ENCODE data around the gene SLC5A11.

Gene SLC5A11

GRCh38 chr16:24939738-24940137 lies 94.0 kb downstream of the SLC5A11 start:
- no peaks in the 10 kb centered on the region for H3K9me3 ChIP-seq (ENCODE audit: control extremely low read depth in 1 of 5, control insufficient read depth in 4 of 5, insufficient read depth in 2 of 5, low read depth in 1 of 5, low read length in 4 of 5)
- WGBS (ENCODE audit: insufficient coverage): 100% methylated on average over 2 of the region's 2 CpGs
- ChIA-PET CTCF (no interaction called here), POLR2A (no interaction called here)
- H3K27me3 ChIP-seq (replicated peaks in 2 of 5; ENCODE audit: control insufficient read depth in 4 of 5, insufficient read depth in 5 of 5, low read length in 4 of 5): no peaks in the 10 kb centered on the region
- H3K27ac ChIP-seq (ENCODE audit: insufficient read depth in 1 of 2, low read depth in 1 of 2, low read length in 2 of 2, poor library complexity in 1 of 2, severe bottlenecking in 2 of 2): no peak overlapping the region
- no peak overlapping the region for H3K4me3 ChIP-seq (ENCODE audit: control insufficient read depth in 1 of 7, extremely low read depth in 1 of 7, insufficient read depth in 4 of 7, low read depth in 2 of 7, low read length in 6 of 7)
- H3K4me1 ChIP-seq (ENCODE audit: control extremely low read depth in 1 of 4, control insufficient read depth in 4 of 4, insufficient read depth in 4 of 4, low read length in 3 of 4): no peaks in the 10 kb centered on the region
- no peak for DNase-seq
- H3K36me3 ChIP-seq (ENCODE audit: control insufficient read depth in 4 of 4, insufficient read depth in 4 of 4, low read length in 3 of 4): peaks cover 33 to 75% (median 58%) of the 10 kb centered on the region in 4 experiments

GRCh38 chr16:24943471-24943870 lies 97.7 kb downstream of the SLC5A11 start:
- DNase-seq: no peak
- no peaks in the 10 kb centered on the region for H3K4me1 ChIP-seq (ENCODE audit: control extremely low read depth in 1 of 4, control insufficient read depth in 4 of 4, insufficient read depth in 4 of 4, low read length in 3 of 4)
- WGBS (ENCODE audit: insufficient coverage): 100% methylated on average over 5 of the region's 7 CpGs
- CTCF ChIA-PET: no interaction called here
- peaks cover 41 to 80% (median 61%) of the 10 kb centered on the region in 4 experiments for H3K36me3 ChIP-seq (ENCODE audit: control insufficient read depth in 4 of 4, insufficient read depth in 4 of 4, low read length in 3 of 4)
- no peak overlapping the region for H3K4me3 ChIP-seq (ENCODE audit: control insufficient read depth in 1 of 7, extremely low read depth in 1 of 7, insufficient read depth in 4 of 7, low read depth in 2 of 7, low read length in 6 of 7)
- H3K27me3 ChIP-seq (replicated peaks in 2 of 5; ENCODE audit: control insufficient read depth in 4 of 5, insufficient read depth in 5 of 5, low read length in 4 of 5): no peaks in the 10 kb centered on the region
- POLR2A ChIA-PET: no interaction called here
- no peak overlapping the region for H3K27ac ChIP-seq (ENCODE audit: insufficient read depth in 1 of 2, low read depth in 1 of 2, low read length in 2 of 2, poor library complexity in 1 of 2, severe bottlenecking in 2 of 2)
- no peaks in the 10 kb centered on the region for H3K9me3 ChIP-seq (ENCODE audit: control extremely low read depth in 1 of 5, control insufficient read depth in 4 of 5, insufficient read depth in 2 of 5, low read depth in 1 of 5, low read length in 4 of 5)

GRCh38 chr16:24944206-24944605 lies 98.4 kb downstream of the SLC5A11 start:
- no peaks in the 10 kb centered on the region for H3K4me1 ChIP-seq (ENCODE audit: control extremely low read depth in 1 of 4, control insufficient read depth in 4 of 4, insufficient read depth in 4 of 4, low read length in 3 of 4)
- no peak for DNase-seq
- no peak overlapping the region for H3K27ac ChIP-seq (ENCODE audit: insufficient read depth in 1 of 2, low read depth in 1 of 2, low read length in 2 of 2, poor library complexity in 1 of 2, severe bottlenecking in 2 of 2)
- peaks cover 40 to 76% (median 57%) of the 10 kb centered on the region in 4 experiments for H3K36me3 ChIP-seq (ENCODE audit: control insufficient read depth in 4 of 4, insufficient read depth in 4 of 4, low read length in 3 of 4)
- POLR2A ChIA-PET: no interaction called here
- WGBS (ENCODE audit: insufficient coverage): 93% methylated on average over 2 of the region's 3 CpGs
- CTCF ChIA-PET: no interaction called here
- H3K9me3 ChIP-seq (ENCODE audit: control extremely low read depth in 1 of 5, control insufficient read depth in 4 of 5, insufficient read depth in 2 of 5, low read depth in 1 of 5, low read length in 4 of 5): no peaks in the 10 kb centered on the region
- H3K27me3 ChIP-seq (replicated peaks in 2 of 5; ENCODE audit: control insufficient read depth in 4 of 5, insufficient read depth in 5 of 5, low read length in 4 of 5): no peaks in the 10 kb centered on the region
- H3K4me3 ChIP-seq (ENCODE audit: control insufficient read depth in 1 of 7, extremely low read depth in 1 of 7, insufficient read depth in 4 of 7, low read depth in 2 of 7, low read length in 6 of 7): no peak overlapping the region

- Histone ChIP-seq H3K9me3 (ENCODE audit: control extremely low read depth in 1 of 5, control insufficient read depth in 4 of 5, insufficient read depth in 2 of 5, low read depth in 1 of 5, low read length in 4 of 5) (no peaks in the 10 kb centered on the region), H3K36me3 (ENCODE audit: control insufficient read depth in 4 of 4, insufficient read depth in 4 of 4, low read length in 3 of 4) (peaks cover 38 to 73% (median 53%) of the 10 kb centered on the region in 4 experiments), H3K27ac (ENCODE audit: insufficient read depth in 1 of 2, low read depth in 1 of 2, low read length in 2 of 2, poor library complexity in 1 of 2, severe bottlenecking in 2 of 2) (no peak overlapping the region), H3K4me1 (ENCODE audit: control extremely low read depth in 1 of 4, control insufficient read depth in 4 of 4, insufficient read depth in 4 of 4, low read length in 3 of 4) (no peaks in the 10 kb centered on the region), H3K4me3 (ENCODE audit: control insufficient read depth in 1 of 7, extremely low read depth in 1 of 7, insufficient read depth in 4 of 7, low read depth in 2 of 7, low read length in 6 of 7) (no peak overlapping the region), H3K27me3 (replicated peaks in 2 of 5; ENCODE audit: control insufficient read depth in 4 of 5, insufficient read depth in 5 of 5, low read length in 4 of 5) (no peaks in the 10 kb centered on the region)
- WGBS (ENCODE audit: insufficient coverage): 95% methylated on average over 4 of the region's 6 CpGs
- POLR2A ChIA-PET: no interaction called here
- CTCF ChIA-PET: no interaction called here
- no peak for DNase-seq
Measured at GRCh38 chr16:24946155-24946554, 100.4 kb downstream of the SLC5A11 start.

- peaks cover 42 to 89% (median 60%) of the 10 kb centered on the region in 4 experiments for H3K36me3 ChIP-seq (ENCODE audit: control insufficient read depth in 4 of 4, insufficient read depth in 4 of 4, low read length in 3 of 4)
- DNase-seq: no peak
Measured at GRCh38 chr16:24950275-24950674, 104.5 kb downstream of the SLC5A11 start.

GRCh38 chr16:24953306-24953705 lies 107.5 kb downstream of the SLC5A11 start:
- H3K4me3 ChIP-seq (ENCODE audit: control insufficient read depth in 1 of 7, extremely low read depth in 1 of 7, insufficient read depth in 4 of 7, low read depth in 2 of 7, low read length in 6 of 7): no peak overlapping the region
- ChIA-PET POLR2A (no interaction called here), CTCF (interaction anchor here (2.6 kb wide), 1 partner anchor 12 kb away, joined by 12 read pairs; no protein-coding TSS in a partner anchor)
- H3K27ac ChIP-seq (ENCODE audit: insufficient read depth in 1 of 2, low read depth in 1 of 2, low read length in 2 of 2, poor library complexity in 1 of 2, severe bottlenecking in 2 of 2): no peak overlapping the region
- no peaks in the 10 kb centered on the region for H3K9me3 ChIP-seq (ENCODE audit: control extremely low read depth in 1 of 5, control insufficient read depth in 4 of 5, insufficient read depth in 2 of 5, low read depth in 1 of 5, low read length in 4 of 5)
- H3K27me3 ChIP-seq (replicated peaks in 2 of 5; ENCODE audit: control insufficient read depth in 4 of 5, insufficient read depth in 5 of 5, low read length in 4 of 5): no peaks in the 10 kb centered on the region
- peaks cover 37 to 92% (median 59%) of the 10 kb centered on the region in 4 experiments for H3K36me3 ChIP-seq (ENCODE audit: control insufficient read depth in 4 of 4, insufficient read depth in 4 of 4, low read length in 3 of 4)
- 92% methylated on average over 2 of the region's 6 CpGs for WGBS (ENCODE audit: insufficient coverage)
- H3K4me1 ChIP-seq (ENCODE audit: control extremely low read depth in 1 of 4, control insufficient read depth in 4 of 4, insufficient read depth in 4 of 4, low read length in 3 of 4): no peaks in the 10 kb centered on the region
- DNase-seq: no peak

More at GRCh38 chr16:24950275-24950674, 104.5 kb downstream of the SLC5A11 start:
- Histone ChIP-seq H3K9me3 (ENCODE audit: control extremely low read depth in 1 of 5, control insufficient read depth in 4 of 5, insufficient read depth in 2 of 5, low read depth in 1 of 5, low read length in 4 of 5) (no peaks in the 10 kb centered on the region), H3K27ac (ENCODE audit: insufficient read depth in 1 of 2, low read depth in 1 of 2, low read length in 2 of 2, poor library complexity in 1 of 2, severe bottlenecking in 2 of 2) (no peak overlapping the region), H3K27me3 (replicated peaks in 2 of 5; ENCODE audit: control insufficient read depth in 4 of 5, insufficient read depth in 5 of 5, low read length in 4 of 5) (no peaks in the 10 kb centered on the region), H3K4me3 (ENCODE audit: control insufficient read depth in 1 of 7, extremely low read depth in 1 of 7, insufficient read depth in 4 of 7, low read depth in 2 of 7, low read length in 6 of 7) (no peak overlapping the region), H3K4me1 (ENCODE audit: control extremely low read depth in 1 of 4, control insufficient read depth in 4 of 4, insufficient read depth in 4 of 4, low read length in 3 of 4) (no peaks in the 10 kb centered on the region)
- 100% methylated on average over 5 of the region's 5 CpGs for WGBS (ENCODE audit: insufficient coverage)
- ChIA-PET POLR2A (no interaction called here), CTCF (no interaction called here)

- Histone ChIP-seq H3K4me3 (ENCODE audit: control insufficient read depth in 1 of 7, extremely low read depth in 1 of 7, insufficient read depth in 4 of 7, low read depth in 2 of 7, low read length in 6 of 7) (no peak overlapping the region), H3K27ac (ENCODE audit: insufficient read depth in 1 of 2, low read depth in 1 of 2, low read length in 2 of 2, poor library complexity in 1 of 2, severe bottlenecking in 2 of 2) (no peak overlapping the region), H3K36me3 (ENCODE audit: control insufficient read depth in 4 of 4, insufficient read depth in 4 of 4, low read length in 3 of 4) (peaks cover 37 to 93% (median 60%) of the 10 kb centered on the region in 4 experiments), H3K9me3 (ENCODE audit: control extremely low read depth in 1 of 5, control insufficient read depth in 4 of 5, insufficient read depth in 2 of 5, low read depth in 1 of 5, low read length in 4 of 5) (no peaks in the 10 kb centered on the region), H3K27me3 (replicated peaks in 2 of 5; ENCODE audit: control insufficient read depth in 4 of 5, insufficient read depth in 5 of 5, low read length in 4 of 5) (no peaks in the 10 kb centered on the region), H3K4me1 (ENCODE audit: control extremely low read depth in 1 of 4, control insufficient read depth in 4 of 4, insufficient read depth in 4 of 4, low read length in 3 of 4) (no peaks in the 10 kb centered on the region)
- ChIA-PET POLR2A (no interaction called here), CTCF (interaction anchor here (2.6 kb wide), 1 partner anchor 11 kb away, joined by 12 read pairs; no protein-coding TSS in a partner anchor)
- 100% methylated on average over 1 of the region's 5 CpGs for WGBS (ENCODE audit: insufficient coverage)
- no peak for DNase-seq
Measured at GRCh38 chr16:24953721-24954120, 108.0 kb downstream of the SLC5A11 start.

All from common myeloid progenitor, CD34-positive (primary cell).